ENCODE data around the gene DPYSL3.

- TF ChIP-seq, protein P1, sequence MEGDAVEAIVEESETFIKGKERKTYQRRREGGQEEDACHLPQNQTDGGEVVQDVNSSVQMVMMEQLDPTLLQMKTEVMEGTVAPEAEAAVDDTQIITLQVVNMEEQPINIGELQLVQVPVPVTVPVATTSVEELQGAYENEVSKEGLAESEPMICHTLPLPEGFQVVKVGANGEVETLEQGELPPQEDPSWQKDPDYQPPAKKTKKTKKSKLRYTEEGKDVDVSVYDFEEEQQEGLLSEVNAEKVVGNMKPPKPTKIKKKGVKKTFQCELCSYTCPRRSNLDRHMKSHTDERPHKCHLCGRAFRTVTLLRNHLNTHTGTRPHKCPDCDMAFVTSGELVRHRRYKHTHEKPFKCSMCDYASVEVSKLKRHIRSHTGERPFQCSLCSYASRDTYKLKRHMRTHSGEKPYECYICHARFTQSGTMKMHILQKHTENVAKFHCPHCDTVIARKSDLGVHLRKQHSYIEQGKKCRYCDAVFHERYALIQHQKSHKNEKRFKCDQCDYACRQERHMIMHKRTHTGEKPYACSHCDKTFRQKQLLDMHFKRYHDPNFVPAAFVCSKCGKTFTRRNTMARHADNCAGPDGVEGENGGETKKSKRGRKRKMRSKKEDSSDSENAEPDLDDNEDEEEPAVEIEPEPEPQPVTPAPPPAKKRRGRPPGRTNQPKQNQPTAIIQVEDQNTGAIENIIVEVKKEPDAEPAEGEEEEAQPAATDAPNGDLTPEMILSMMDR (IDR thresholded peaks at IDR 0.05): no peak
- TF ChIP-seq POLR2A (IDR thresholded peaks at IDR 0.05): no peak
These were observed 136.5 kb downstream of the DPYSL3 start for GRCh38 chr5:147373328-147373727.

All from esophagus squamous epithelium (tissue), 4 donors.